Neural progenitor cell (in vitro differentiated cells): ENCODE data around the gene MT1E.

ENCODE experiments used
- EZH2 ChIP-seq: fragments of 200-600 bp; sonication (generic); IDR thresholded peaks from 2 replicates; pipeline ENCODE4 v1.6.1; 2017; ENCODE audit warnings: antibody characterized with exemption, mild to moderate bottlenecking, moderate library complexity
- EZH2phosphoT487 ChIP-seq: fragments of 200-600 bp; sonication (generic); IDR thresholded peaks from 2 replicates; pipeline ENCODE4 v1.6.1; 2017; ENCODE audit warnings: antibody characterized with exemption
- TF ChIP-seq, protein P1 (sequence below): fragments of 200-600 bp; sonication (generic); IDR thresholded peaks from 2 replicates; pipeline ENCODE4 v1.5.1; 2017; ENCODE audit warnings: antibody characterized with exemption, mild to moderate bottlenecking

DNA sequence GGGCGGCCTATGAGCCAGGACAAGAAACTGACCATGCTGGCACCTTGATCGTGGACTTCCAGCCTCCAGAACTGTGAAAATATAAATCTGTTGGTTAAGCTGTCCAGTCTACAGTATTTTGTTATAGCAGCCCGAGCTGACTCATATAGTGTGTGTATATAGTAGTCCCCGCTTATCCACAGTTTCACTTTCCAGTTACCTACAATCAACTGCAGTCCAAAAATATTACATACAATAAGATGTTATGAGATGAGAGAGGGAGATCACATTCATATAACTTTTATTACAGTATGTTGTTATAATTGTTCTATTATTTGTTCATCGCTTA, 31.3 kb upstream of the MT1E start:
- TF ChIP-seq, protein P1, sequence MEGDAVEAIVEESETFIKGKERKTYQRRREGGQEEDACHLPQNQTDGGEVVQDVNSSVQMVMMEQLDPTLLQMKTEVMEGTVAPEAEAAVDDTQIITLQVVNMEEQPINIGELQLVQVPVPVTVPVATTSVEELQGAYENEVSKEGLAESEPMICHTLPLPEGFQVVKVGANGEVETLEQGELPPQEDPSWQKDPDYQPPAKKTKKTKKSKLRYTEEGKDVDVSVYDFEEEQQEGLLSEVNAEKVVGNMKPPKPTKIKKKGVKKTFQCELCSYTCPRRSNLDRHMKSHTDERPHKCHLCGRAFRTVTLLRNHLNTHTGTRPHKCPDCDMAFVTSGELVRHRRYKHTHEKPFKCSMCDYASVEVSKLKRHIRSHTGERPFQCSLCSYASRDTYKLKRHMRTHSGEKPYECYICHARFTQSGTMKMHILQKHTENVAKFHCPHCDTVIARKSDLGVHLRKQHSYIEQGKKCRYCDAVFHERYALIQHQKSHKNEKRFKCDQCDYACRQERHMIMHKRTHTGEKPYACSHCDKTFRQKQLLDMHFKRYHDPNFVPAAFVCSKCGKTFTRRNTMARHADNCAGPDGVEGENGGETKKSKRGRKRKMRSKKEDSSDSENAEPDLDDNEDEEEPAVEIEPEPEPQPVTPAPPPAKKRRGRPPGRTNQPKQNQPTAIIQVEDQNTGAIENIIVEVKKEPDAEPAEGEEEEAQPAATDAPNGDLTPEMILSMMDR: no peak
- TF ChIP-seq EZH2phosphoT487: no peak
- no peak for TF ChIP-seq EZH2
